HG02798 (cell line): Measurements from ENCODE around the gene ZNF385A.

Source experiments
- ATAC-seq: cut with Tn5 transposase; IDR thresholded peaks from one replicate; pipeline ENCODE4 v1.9.1; 2021; ENCODE audit warnings: mild to moderate bottlenecking; ENCODE audit not compliant: unreplicated experiment, poor library complexity

Gene ZNF385A

GRCh38 chr12:54384591-54385041 is at the start of gene ZNF385A:
Gene ZNF385A (minus strand): TSS chr12:54384733. CDS start chr12:54384514, 219 bp downstream.
- ATAC-seq: peak; percentile 23

GRCh38 chr12:54432815-54433164 is 48.3 kb upstream of the ZNF385A start:
- no peak for ATAC-seq

- ATAC-seq: no peak
Measured at GRCh38 chr12:54431911-54432814, 47.6 kb upstream of the ZNF385A start.

GRCh38 chr12:54430471-54431069 is 46.0 kb upstream of the ZNF385A start:
- no peak for ATAC-seq

GRCh38 chr12:54429014-54429471 is 44.5 kb upstream of the ZNF385A start:
- no peak for ATAC-seq

- no peak for ATAC-seq
Measured at GRCh38 chr12:54428050-54429013, 43.8 kb upstream of the ZNF385A start.

GRCh38 chr12:54427106-54427505 is 42.6 kb upstream of the ZNF385A start:
- no peak for ATAC-seq

- no peak for ATAC-seq
Measured at GRCh38 chr12:54426690-54427089, 42.2 kb upstream of the ZNF385A start.

GRCh38 chr12:54425702-54426101 is 41.2 kb upstream of the ZNF385A start:
- no peak for ATAC-seq

- no peak for ATAC-seq
Measured at GRCh38 chr12:54424224-54424623, 39.7 kb upstream of the ZNF385A start.

GRCh38 chr12:54423816-54424150 is 39.2 kb upstream of the ZNF385A start:
- ATAC-seq: no peak

GRCh38 chr12:54421879-54422250 is 37.3 kb upstream of the ZNF385A start:
- no peak for ATAC-seq

- no peak for ATAC-seq
Measured at GRCh38 chr12:54421175-54421878, 36.8 kb upstream of the ZNF385A start.

- ATAC-seq: no peak
Measured at GRCh38 chr12:54420766-54421144, 36.2 kb upstream of the ZNF385A start.

GRCh38 chr12:54419088-54419887 is 34.8 kb upstream of the ZNF385A start, which contains the start of gene ITGA5:
Gene ITGA5 (minus strand): TSS chr12:54419266. CDS start chr12:54419198, 68 bp downstream.
- ATAC-seq: no peak

GRCh38 chr12:54418441-54419087 is 34.0 kb upstream of the ZNF385A start:
- no peak for ATAC-seq

- no peak for ATAC-seq
Measured at GRCh38 chr12:54417712-54418440, 33.3 kb upstream of the ZNF385A start.
